NT2/D1 (cell line): Measurements from ENCODE around the gene SDCBP2.

Source experiments
- YY1 ChIP-seq: IDR thresholded peaks from 2 replicates; pipeline ENCODE4 v1.6.1; 2011; ENCODE audit not compliant: insufficient read length, insufficient read depth
- ZNF274 ChIP-seq: IDR thresholded peaks from 2 replicates; pipeline ENCODE4 v1.6.1; 2011; ENCODE audit warnings: mild to moderate bottlenecking, low read depth, low read length

- no peak for TF ChIP-seq YY1
- TF ChIP-seq ZNF274 = no peak
These were observed 19.5 kb downstream of the SDCBP2 start for GRCh38 chr20:1309439-1309847.
